NB4 (cell line): Measurements from ENCODE around the gene ODAD2.

ENCODE experiments used
- CTCF ChIP-seq: IDR thresholded peaks from one replicate; pipeline ENCODE4 v1.5.1; 2012; ENCODE audit warnings: low read depth, low read length
- MAX ChIP-seq: IDR thresholded peaks from 2 replicates; pipeline ENCODE4 v1.6.1; 2011; ENCODE audit warnings: low read depth, low read length
- MYC ChIP-seq: IDR thresholded peaks from 2 replicates; pipeline ENCODE4 v1.6.1; 2011; ENCODE audit warnings: low read depth, low read length
- POLR2A ChIP-seq: IDR thresholded peaks from 2 replicates; pipeline ENCODE4 v1.6.1; 2011; ENCODE audit warnings: mild to moderate bottlenecking; ENCODE audit not compliant: insufficient read length; ENCODE audit errors: extremely low read depth

- TF ChIP-seq CTCF = no peak
- TF ChIP-seq MAX = no peak
- TF ChIP-seq POLR2A = no peak
- TF ChIP-seq MYC = no peak
Measured at GRCh38 chr10:27986821-27987220, 12.1 kb downstream of the ODAD2 start.
